Erythroblast (primary cell): ENCODE data around the gene IL1A.

Source experiments
- GATA1 ChIP-seq: IDR thresholded peaks from 2 replicates; pipeline ENCODE4 v1.6.1; 2011; ENCODE audit warnings: low read depth, mild to moderate bottlenecking, control low read depth, low read length, moderate library complexity
- POLR2A ChIP-seq: IDR thresholded peaks from 2 replicates; pipeline ENCODE4 v1.6.1; 2011; ENCODE audit warnings: mild to moderate bottlenecking, low read length

DNA sequence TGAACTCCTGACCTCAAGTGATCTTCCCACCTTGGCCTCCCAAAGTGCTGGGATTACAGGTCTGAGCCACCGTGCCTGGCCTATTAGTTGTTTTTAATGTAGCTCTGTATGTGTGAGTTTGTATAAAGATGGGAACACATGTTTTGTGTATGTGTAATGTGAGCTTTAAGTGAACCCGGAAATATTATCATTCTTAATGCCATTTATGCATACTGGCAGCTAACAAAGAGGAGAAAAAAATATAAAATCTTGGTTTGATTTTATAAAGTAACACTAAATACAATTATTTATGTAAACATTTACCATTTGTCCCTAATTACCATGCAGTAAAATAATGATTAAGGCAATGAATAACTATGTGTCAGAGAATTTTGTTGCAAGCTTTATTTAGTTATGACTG lies 10.7 kb downstream of the IL1A start:
- TF ChIP-seq POLR2A: no peak
- TF ChIP-seq GATA1: no peak
